ENCODE data around the gene NAA10. TPM values are rescaled to one million over a fixed set of nuclear protein-coding genes. Genes with fewer than 3 reads are reported as not detected.

The NAA10 gene
- total RNA-seq, 1 donor from 2014 or later = 69.2 TPM

DNA sequence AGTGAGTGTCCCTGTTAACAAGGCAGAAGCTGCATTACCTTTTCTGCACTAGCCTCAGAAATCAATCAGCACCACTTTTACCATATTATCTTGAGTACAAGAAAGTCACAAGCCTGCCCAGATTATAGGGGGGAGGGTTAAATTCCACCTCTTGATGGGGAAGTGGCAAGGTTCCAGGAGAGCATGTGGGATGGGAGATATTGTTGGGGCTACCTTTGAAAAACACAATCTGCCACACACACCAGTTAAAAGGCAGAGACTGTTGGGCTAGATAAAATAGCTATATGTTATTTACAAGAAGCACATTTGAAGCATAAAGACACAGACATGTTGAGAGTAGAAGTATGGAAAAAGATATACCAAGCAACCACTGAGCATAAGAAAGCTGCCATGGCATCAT lies 36.9 kb downstream of the NAA10 start:
- no peak for DNase-seq
- TF ChIP-seq, protein P1, sequence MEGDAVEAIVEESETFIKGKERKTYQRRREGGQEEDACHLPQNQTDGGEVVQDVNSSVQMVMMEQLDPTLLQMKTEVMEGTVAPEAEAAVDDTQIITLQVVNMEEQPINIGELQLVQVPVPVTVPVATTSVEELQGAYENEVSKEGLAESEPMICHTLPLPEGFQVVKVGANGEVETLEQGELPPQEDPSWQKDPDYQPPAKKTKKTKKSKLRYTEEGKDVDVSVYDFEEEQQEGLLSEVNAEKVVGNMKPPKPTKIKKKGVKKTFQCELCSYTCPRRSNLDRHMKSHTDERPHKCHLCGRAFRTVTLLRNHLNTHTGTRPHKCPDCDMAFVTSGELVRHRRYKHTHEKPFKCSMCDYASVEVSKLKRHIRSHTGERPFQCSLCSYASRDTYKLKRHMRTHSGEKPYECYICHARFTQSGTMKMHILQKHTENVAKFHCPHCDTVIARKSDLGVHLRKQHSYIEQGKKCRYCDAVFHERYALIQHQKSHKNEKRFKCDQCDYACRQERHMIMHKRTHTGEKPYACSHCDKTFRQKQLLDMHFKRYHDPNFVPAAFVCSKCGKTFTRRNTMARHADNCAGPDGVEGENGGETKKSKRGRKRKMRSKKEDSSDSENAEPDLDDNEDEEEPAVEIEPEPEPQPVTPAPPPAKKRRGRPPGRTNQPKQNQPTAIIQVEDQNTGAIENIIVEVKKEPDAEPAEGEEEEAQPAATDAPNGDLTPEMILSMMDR (IDR thresholded peaks at IDR 0.05) = no peak
- Histone ChIP-seq H3K27me3 (ENCODE audit: low read depth) (no peaks in the 10 kb centered on the region), H3K4me3 (no peak overlapping the region), H3K9me3 (no peaks in the 10 kb centered on the region), H3K27ac (no peak overlapping the region), H3K4me1 (no peaks in the 10 kb centered on the region), H3K36me3 (no peaks in the 10 kb centered on the region)
- ATAC-seq = no peak
- intact Hi-C loops (cut with DNase I) = no loop called here

DNA sequence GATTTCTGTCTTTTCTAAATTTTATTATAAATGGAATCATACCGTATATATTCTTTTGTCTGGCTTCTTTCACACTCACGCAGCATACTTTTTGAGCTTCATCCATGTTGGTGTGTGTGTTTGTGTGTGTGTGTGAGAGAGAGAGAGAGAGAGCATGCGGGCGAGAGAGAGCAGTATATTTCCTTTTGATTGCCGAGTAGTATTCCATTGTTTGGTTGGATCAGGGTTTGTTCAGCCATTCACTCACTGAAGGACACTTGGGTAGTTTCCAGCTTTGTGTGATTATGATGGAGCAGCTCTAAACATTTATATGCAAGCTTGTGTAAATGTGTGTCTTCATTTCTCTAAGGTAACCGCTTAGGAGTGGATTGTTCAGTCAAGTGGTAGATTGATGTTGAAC lies 45.7 kb downstream of the NAA10 start:
- ATAC-seq = no peak
- TF ChIP-seq, protein P1 (IDR thresholded peaks at IDR 0.05) = no peak
- Histone ChIP-seq H3K36me3 (no peaks in the 10 kb centered on the region), H3K27me3 (ENCODE audit: low read depth) (peaks cover 20% of the 10 kb centered on the region), H3K9me3 (no peaks in the 10 kb centered on the region), H3K4me3 (no peak overlapping the region), H3K27ac (no peak overlapping the region), H3K4me1 (peaks cover 4% of the 10 kb centered on the region)
- intact Hi-C loops (cut with DNase I) = no loop called here
- no peak for DNase-seq

DNA sequence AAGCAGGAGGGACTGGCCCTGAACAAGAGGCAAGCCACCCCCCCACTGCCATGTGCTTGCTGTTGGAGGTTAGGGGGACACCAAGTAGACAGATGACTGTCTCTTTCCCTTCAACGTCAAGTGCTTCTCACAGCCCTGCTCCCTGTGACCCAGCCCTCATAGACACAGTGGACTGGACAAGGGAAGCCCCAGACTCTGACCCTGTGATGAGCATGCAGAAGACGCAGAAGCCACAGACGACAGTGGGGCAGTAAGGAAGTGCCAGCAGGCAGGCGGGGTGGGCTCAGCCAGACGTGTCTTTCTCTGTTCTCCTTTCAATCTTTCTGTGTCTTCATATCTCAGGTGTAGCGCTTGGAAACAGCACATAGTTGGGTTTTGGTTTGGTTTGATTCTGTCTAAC lies 46.5 kb downstream of the NAA10 start:
- intact Hi-C loops (cut with DNase I) = no loop called here
- peaks cover 28% of the 10 kb centered on the region for H3K27me3 ChIP-seq (ENCODE audit: low read depth)
- TF ChIP-seq, protein P1 (IDR thresholded peaks at IDR 0.05) = no peak

DNA sequence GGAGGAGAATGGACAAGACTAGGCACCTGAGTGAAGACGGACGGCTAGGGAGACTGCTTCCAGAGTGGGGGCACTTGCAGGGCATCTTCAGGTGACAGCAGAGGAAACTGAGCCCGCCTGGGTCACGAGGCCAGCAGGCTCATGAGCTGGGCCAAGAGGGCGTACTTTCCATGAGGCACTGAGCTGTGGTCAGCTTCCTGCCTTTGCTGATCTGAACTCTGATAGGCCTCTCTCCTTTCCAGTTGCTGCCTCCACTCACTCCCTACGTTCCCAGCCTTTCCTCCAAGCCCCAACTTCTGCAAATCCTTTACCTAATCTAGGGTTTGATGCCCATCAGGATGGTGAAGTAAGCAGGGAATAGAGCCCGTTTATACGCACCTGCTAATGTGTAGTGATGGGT lies 47.5 kb downstream of the NAA10 start:
- Histone ChIP-seq H3K4me1 (peaks cover 4% of the 10 kb centered on the region), H3K4me3 (no peak overlapping the region), H3K9me3 (no peaks in the 10 kb centered on the region), H3K27me3 (ENCODE audit: low read depth) (peaks cover 35% of the 10 kb centered on the region), H3K27ac (no peak overlapping the region), H3K36me3 (no peaks in the 10 kb centered on the region)
- TF ChIP-seq, protein P1 (IDR thresholded peaks at IDR 0.05) = no peak
- DNase-seq = no peak
- intact Hi-C loops (cut with DNase I) = no loop called here
- ATAC-seq = no peak

More for the DNA sequence above, 46.5 kb downstream of the NAA10 start:
- H3K4me1 ChIP-seq = peaks cover 4% of the 10 kb centered on the region
- no peak overlapping the region for H3K27ac ChIP-seq
- ATAC-seq (no peak), DNase-seq (no peak)
- no peak overlapping the region for H3K4me3 ChIP-seq
- H3K36me3 ChIP-seq = no peaks in the 10 kb centered on the region
- H3K9me3 ChIP-seq = no peaks in the 10 kb centered on the region

DNA sequence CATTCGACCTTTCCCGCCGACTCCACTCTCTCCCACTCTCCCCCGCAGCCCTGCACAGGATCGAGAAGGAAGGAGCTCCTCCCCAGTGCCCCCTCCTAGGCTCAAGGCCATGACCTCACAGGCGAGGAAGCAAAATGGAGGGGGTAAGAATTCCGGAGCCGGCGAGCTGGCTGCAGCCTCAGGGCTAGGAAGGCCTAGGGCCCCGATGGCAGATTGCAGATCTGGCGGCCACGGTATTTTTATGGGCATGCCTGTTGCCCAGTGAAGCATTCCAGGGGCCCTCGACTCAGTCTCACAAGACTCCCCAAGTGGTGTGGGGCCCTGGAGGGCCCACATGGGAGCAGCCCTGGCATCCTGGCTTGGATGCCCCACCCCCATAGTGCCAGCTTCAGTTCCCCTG lies 47.9 kb downstream of the NAA10 start:
- intact Hi-C loops (cut with DNase I) = no loop called here

More for the DNA sequence above, 47.9 kb downstream of the NAA10 start:
- Histone ChIP-seq H3K4me1 (peaks cover 4% of the 10 kb centered on the region), H3K36me3 (no peaks in the 10 kb centered on the region), H3K27me3 (ENCODE audit: low read depth) (peaks cover 35% of the 10 kb centered on the region), H3K4me3 (no peak overlapping the region), H3K9me3 (no peaks in the 10 kb centered on the region), H3K27ac (no peak overlapping the region)
- no peak for ATAC-seq
- TF ChIP-seq, protein P1 (IDR thresholded peaks at IDR 0.05) = no peak
- no peak for DNase-seq

Data from lower lobe of right lung (tissue), 2 donors.